Stomach (tissue), 4 donors: ENCODE measurements around the gene BANP.

ENCODE experiments used
- CTCF ChIP-seq, 7 experiments: fragments of 450-650 bp in 4 of 7; fragments of 200-600 bp in 3 of 7; sonication (generic) in 3 of 7; IDR thresholded peaks; one replicate each; pipeline ENCODE4 v1.5.1; 2016 to 2019; ENCODE audit warnings: antibody characterized with exemption in 7 of 7, control low read depth in 2 of 7, mild to moderate bottlenecking in 1 of 7
- EP300 ChIP-seq: sonication (generic); formaldehyde crosslinking; IDR thresholded peaks from one replicate; pipeline ENCODE4 v1.6.1; 2017; ENCODE audit warnings: antibody characterized with exemption
- POLR2A ChIP-seq, 4 donors: fragments of 450-650 bp; IDR thresholded peaks; one replicate each; pipeline ENCODE4 v1.6.1; 2016; ENCODE audit warnings: antibody characterized with exemption in 4 of 4, control low read depth in 2 of 4, mild to moderate bottlenecking in 1 of 4, moderate library complexity in 1 of 4
- POLR2AphosphoS5 ChIP-seq, 3 donors: sonication (generic); formaldehyde crosslinking; IDR thresholded peaks; one replicate each; pipeline ENCODE4 v1.6.1; 2016; ENCODE audit warnings: antibody characterized with exemption in 3 of 3

GRCh38 chr16:88034770-88035169 lies 83.5 kb downstream of the BANP start:
- TF ChIP-seq CTCF (IDR thresholded peaks at IDR 0.05) = no peak
- no peak for TF ChIP-seq POLR2AphosphoS5 (IDR thresholded peaks at IDR 0.05)
- TF ChIP-seq POLR2A (IDR thresholded peaks at IDR 0.05) = no peak
- TF ChIP-seq EP300 = no peak
